HG03432 (cell line): ENCODE measurements around the gene FAM81B.

Source experiments
- ATAC-seq: cut with Tn5 transposase; IDR thresholded peaks from one replicate; pipeline ENCODE4 v1.9.1; 2021; ENCODE audit warnings: mild to moderate bottlenecking, moderate library complexity; ENCODE audit not compliant: unreplicated experiment

Gene FAM81B

DNA sequence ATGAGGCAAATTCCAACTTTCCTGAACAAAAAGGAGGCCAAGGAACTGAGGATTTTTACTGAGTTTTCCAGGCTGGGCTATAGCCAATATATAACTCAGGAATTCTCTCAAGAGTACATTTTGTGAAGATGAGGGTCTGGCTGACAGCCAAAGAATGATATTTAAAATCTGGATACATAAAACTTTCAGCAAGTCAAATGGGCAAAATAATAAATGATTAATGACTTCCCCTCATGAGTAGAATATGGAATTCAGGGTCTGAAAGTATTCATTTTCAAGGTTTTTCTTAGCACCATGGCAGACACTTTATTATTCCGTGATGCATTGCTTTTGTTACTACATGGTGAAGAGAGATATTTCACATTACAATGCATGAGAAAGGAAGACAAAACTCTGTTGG is 7.8 kb downstream of the FAM81B start:
- no peak for ATAC-seq

- no peak for ATAC-seq
Observed at GRCh38 chr5:95401626-95402025, 10.5 kb downstream of the FAM81B start.

DNA sequence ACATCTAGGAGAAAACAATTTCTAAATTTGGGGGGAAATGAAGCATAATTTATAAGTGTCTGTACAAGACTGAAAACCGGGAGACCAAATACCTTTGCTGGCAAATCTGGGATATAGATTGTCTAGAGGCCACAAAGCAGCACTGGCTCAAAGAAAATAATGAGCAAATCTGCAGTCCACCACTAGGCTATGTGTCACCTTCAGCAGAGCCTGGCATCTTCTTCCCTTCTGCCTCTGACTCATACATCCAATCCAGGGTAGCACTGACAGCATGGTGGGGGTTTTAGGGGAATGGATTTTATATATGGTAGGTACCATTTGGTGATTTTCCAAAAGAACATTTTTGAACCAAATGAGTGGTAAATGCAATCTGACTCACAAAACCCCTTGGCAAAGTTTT is 12.8 kb downstream of the FAM81B start:
- ATAC-seq = no peak

DNA sequence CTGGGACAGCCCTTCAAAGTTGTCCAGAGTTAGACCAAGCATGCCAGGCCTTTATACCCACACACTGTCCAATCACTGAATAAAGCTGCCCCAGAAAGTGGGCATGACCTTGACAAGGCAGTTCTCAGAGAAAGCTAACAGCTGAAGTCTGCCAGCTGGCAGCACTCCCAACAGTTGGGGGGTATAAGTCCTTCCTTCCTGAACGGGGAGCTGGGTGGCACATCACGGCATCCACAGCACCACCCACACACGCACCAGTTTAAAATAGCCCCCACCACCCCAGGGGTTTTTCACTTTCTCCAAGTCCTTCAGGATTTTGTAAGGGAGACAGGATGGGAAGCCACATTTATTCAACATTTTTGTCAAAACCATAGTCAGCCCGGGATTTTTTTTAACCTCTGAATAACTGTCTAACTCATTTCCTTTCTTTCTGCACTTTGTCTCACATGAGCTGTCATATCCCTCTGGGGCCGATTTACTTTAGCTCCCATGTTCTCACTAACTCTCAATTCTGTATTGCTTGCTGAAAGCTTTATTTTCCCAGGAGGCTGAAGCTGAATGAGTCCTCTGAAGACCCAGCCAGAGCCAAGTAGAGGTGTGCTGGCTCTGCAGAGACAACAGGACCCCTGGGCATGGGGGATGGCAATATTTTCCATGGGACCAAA is 15.4 kb downstream of the FAM81B start:
- peak; percentile 73 for ATAC-seq

DNA sequence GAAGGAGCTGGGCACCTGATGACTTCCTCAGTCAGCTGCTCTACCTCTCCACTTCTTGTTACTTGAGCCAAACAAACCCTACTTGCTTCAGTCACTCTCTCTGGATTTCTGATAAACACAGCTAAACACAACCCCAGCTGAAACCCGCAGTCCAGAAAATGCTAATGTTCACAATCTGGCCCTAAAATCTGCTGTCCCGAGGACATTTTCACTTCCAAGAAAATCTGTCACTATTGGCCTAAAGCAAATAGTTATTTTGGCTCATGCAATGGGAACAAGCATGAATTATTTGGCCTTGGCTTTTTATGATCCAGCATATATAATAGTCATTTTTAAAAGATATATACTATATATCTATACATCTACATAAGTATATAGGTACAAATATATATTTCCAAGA is 19.1 kb downstream of the FAM81B start:
- no peak for ATAC-seq

DNA sequence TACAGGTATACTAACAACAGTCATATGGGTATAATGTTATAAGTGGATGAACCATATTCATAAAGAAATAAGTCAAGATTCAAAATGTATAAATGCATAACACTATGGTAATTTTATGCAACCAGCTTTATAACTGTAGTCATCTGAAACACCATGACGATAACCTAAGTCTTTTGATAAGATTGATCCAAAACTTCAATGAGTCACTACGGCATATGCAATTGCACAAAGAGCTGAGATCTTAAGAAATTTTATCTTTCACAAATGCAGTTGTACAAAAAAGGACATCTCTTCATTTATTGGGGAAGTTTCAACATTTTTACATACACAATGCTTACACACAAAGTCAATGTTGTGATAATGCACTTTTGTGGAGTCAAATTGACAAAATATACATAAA is 20.3 kb downstream of the FAM81B start:
- no peak for ATAC-seq

DNA sequence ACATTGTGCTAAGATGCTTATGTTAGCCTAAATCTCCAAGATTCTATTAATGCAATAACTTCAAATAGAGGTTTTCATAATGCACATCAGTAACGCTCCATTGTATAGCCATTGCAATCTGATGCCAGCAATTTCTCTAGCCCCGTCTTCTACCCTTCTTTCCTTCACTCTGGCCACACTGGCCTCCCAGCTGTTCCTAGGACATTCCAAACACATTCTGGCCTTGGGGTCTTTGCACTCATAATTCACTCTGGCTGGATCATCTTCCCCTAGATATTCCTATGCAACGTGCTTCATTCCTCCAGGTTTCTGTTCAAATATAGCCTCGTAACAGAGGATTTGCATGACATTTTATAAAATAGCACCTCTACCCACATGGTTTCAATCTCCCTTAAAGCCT is 23.3 kb downstream of the FAM81B start:
- no peak for ATAC-seq

GRCh38 chr5:95417971-95418370 is 26.8 kb downstream of the FAM81B start:
- no peak for ATAC-seq

DNA sequence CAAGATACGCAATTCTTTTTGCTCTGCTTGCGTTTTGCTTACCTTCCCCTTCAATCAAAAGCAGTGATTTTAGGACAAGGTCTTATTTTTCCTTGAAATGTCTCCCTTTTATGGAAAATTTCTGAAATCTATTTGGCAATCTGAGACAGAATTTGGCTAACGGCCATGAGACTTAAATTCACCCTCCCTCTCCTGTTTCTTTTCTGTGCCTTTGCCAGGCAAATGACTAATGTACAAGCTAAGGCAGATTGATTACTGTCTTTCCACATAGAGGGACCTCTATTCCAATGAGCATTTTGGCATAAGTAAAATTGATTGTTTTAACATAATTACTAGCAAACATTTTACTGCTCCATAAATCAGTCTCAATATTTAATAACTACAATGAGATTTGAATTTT is 31.7 kb downstream of the FAM81B start:
- no peak for ATAC-seq

GRCh38 chr5:95424016-95424415 is 32.9 kb downstream of the FAM81B start:
- ATAC-seq = no peak

- ATAC-seq = peak; percentile 46
Observed at GRCh38 chr5:95424526-95424925, 33.4 kb downstream of the FAM81B start.

DNA sequence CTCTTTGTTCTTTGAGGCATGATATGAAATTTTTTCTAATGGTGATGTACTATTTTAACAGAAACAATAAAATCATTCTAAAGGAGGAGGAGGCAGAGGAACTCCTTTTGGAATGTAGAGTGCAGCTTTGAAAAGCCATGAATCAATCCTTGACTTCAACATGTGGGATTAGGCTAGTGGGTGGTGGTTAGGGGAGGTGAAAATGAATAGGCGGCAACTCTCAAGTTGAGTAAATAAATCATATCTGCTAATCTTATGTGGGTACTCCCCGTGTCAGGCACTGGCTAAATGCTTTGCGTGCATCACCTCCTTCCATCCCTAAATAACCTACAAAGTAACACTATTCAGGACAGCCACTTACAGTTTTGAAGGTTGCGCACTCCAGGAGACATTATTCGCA is 35.1 kb downstream of the FAM81B start:
- no peak for ATAC-seq

GRCh38 chr5:95432779-95433178 is 41.6 kb downstream of the FAM81B start:
- no peak for ATAC-seq

- no peak for ATAC-seq
Observed at GRCh38 chr5:95439801-95440493, 48.8 kb downstream of the FAM81B start.

DNA sequence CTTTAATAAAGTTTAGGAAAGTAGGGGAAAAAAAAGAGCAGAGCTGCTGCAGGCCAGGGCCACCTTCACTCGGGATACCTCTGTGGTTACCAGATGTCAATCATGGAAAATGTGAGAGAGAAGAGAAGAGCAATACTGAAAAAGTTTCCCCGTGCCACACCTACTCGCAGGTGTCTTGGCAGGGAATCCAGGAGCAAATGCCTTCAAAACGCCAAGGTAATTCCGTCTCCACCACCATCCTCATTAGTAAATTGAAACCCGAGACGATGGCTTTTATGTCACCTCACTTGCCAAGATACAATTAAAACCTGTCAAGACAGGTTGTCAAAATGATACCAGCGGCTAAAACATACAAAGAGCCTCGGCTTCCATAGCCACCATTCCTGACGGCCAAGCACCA is 49.7 kb downstream of the FAM81B start:
- no peak for ATAC-seq

- no peak for ATAC-seq
Observed at GRCh38 chr5:95441636-95442035, 50.5 kb downstream of the FAM81B start.

GRCh38 chr5:95445442-95445841 is 54.3 kb downstream of the FAM81B start:
- no peak for ATAC-seq

- no peak for ATAC-seq
Observed at GRCh38 chr5:95445995-95446394, 54.8 kb downstream of the FAM81B start.

- no peak for ATAC-seq
Observed at GRCh38 chr5:95446560-95447221, 55.5 kb downstream of the FAM81B start.

DNA sequence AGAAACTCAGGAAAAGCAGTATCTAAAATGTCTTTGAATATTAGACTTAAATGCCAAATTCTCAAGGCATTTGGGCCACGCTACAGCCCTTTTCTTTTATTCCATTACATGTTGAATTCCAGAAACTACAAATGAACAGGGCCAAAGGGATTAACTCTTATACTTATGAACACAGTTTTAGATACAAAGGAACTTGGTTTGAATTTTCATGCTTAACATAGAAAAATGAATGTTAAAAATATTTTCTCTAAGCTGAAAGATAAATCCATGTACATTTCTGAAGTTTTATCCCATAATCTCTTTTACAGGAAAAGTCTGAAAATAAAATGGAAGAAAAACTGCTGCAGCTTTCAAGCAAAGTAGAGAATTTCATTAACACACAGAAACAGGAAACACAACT is 56.8 kb downstream of the FAM81B start:
- ATAC-seq = no peak

GRCh38 chr5:95448789-95449188 is 57.6 kb downstream of the FAM81B start:
- ATAC-seq = no peak

DNA sequence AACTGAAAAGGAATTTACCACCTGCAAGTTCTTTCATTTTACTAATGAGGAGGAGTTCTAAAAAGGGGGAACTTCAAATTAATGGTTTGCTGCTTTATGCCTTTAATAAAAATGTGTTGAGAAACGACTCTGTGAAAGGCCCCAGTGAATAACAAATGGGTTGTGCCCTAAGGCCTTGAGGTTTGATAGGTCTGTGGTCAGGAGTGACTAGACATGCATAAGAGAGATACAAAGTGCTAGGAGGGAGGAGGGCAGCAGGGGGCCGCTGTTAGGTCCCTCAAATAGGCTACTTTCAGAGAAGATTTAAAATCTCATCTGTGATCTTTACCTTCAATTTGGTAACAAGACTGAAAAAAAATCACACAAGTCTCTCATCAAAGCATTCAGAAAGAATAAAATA is 58.3 kb downstream of the FAM81B start:
- no peak for ATAC-seq
